SK-N-SH (cell line): ENCODE measurements around the gene FRMD6.

Experiments used
- MAX ChIP-seq: IDR thresholded peaks from 2 replicates; pipeline ENCODE4 v1.4.0; 2012; ENCODE audit warnings: low read depth
- RAD21 ChIP-seq: IDR thresholded peaks from 2 replicates; pipeline ENCODE4 v1.6.1; 2012; ENCODE audit warnings: mild to moderate bottlenecking, low read length
- RXRA ChIP-seq: IDR thresholded peaks from 2 replicates; pipeline ENCODE4 v1.4.0; 2012; ENCODE audit warnings: low read depth, mild to moderate bottlenecking, borderline replicate concordance
- SMC3 ChIP-seq: IDR thresholded peaks from 2 replicates; pipeline ENCODE4 v1.6.1; 2012; ENCODE audit warnings: low read depth, low read length, improper control_type of control experiment

- TF ChIP-seq RAD21 (no peak), MAX (no peak), SMC3 (no peak), RXRA (no peak)
These were observed 81.4 kb downstream of the FRMD6 start for GRCh38 chr14:51733147-51733546.
